IPS DF 19.7 (cell line): ENCODE measurements around the gene NXF2.
"Not testable (repeated sequence)": the region's sequence is repeated elsewhere in the genome, so short reads cannot be mapped to it uniquely, and the experiment has no call there.

Experiments
- DNase-seq: peaks from one replicate; pipeline ENCODE4 v3.0.0-alpha.2; 2013; ENCODE audit warnings: low read depth, low spot score

The NXF2 gene

DNA sequence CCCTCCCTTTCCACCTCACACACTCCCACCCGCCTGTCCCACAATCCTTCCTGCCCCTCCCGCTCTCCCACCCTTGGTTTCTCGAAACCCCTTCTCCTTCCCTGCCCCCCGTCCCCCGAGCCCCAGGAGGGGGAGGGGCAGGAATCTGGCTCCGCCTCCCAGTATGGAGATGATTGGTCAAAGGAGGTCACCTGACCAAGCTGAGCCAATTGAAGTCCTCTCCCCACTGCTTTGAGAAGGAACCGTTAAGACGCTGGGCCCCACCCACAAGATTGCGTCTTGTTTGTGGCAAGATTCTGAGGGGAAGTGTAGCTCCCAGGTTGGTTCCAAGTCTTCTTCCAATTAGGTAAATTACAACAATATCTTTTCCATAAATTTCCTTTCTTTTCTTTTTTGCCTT is at the start of gene NXF2:
NXF2 (plus strand) TSS at position 275 of the 400 bp plus-strand sequence. CDS start 59,912 bp downstream, outside the sequence.
- not testable (repeated sequence) for DNase-seq

GRCh38 chrX:102207940-102208339 is 39.0 kb upstream of the NXF2 start:
- DNase-seq = not testable (repeated sequence)

GRCh38 chrX:102214986-102215385 is 32.0 kb upstream of the NXF2 start, which contains the start of gene TCP11X1:
Gene TCP11X1 (plus strand): TSS chrX:102215301.
- not testable (repeated sequence) for DNase-seq

DNA sequence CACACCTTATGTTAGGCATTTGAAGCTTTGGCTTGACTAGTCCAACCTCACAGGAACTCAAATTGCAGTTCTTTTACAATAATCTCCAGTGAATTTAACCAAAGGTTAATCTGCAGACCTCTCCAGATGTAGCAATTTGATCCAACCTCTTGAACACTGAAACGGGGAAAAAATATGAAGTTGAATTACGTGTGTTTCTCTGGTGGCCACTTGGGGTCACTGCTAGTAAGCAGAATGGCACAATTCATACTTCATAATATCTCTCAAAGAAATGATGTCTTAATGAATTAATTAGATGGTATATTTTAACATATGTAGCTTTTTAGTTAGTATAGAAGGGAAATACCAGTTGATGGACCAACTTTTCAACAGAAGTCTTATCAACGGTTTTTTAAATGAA is 30.5 kb upstream of the NXF2 start:
- not testable (repeated sequence) for DNase-seq

GRCh38 chrX:102235678-102236077 is 11.3 kb upstream of the NXF2 start:
- not testable (repeated sequence) for DNase-seq

DNA sequence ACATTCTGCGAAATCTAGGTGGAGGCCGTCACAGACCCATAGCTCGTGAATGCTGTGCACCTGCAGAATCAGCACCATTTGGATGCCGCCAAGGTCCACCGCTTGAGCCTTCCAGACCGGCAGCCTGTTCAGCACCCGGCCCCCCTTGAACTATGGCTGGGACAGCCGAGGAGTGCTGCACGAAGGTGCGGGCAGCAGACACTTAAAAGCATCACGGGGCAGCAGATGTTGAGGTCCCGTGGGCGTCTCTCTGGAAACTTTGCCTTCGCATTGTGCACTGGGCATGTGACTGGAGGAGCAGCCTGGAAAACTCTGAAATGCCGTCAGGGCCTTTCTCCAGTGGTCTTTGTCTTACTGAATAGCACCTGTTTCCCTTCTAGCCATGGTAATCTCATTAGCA is 6.7 kb upstream of the NXF2 start:
- not testable (repeated sequence) for DNase-seq

DNA sequence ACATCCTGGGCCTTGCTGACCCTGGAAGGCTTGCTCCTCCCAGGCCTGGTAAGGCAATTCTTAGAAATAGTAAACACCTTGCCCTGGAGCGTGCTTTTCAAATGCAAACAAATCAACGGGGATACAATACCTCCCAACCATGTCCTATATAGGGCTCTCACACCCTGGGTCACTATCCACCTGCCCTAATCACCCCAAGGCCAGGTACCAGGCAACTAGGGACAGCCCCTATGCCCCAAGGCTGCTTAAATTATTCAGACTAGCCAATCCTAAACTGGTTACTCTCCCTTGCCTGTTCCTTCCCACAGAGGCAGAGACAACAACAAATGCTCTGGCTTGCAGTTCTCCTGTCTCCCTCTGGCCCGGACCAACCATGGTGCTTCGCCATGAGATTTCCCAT is 25.3 kb downstream of the NXF2 start:
- DNase-seq = not testable (repeated sequence)

- no peak for DNase-seq
Measured at GRCh38 chrX:102338162-102338561, 91.2 kb downstream of the NXF2 start.

DNA sequence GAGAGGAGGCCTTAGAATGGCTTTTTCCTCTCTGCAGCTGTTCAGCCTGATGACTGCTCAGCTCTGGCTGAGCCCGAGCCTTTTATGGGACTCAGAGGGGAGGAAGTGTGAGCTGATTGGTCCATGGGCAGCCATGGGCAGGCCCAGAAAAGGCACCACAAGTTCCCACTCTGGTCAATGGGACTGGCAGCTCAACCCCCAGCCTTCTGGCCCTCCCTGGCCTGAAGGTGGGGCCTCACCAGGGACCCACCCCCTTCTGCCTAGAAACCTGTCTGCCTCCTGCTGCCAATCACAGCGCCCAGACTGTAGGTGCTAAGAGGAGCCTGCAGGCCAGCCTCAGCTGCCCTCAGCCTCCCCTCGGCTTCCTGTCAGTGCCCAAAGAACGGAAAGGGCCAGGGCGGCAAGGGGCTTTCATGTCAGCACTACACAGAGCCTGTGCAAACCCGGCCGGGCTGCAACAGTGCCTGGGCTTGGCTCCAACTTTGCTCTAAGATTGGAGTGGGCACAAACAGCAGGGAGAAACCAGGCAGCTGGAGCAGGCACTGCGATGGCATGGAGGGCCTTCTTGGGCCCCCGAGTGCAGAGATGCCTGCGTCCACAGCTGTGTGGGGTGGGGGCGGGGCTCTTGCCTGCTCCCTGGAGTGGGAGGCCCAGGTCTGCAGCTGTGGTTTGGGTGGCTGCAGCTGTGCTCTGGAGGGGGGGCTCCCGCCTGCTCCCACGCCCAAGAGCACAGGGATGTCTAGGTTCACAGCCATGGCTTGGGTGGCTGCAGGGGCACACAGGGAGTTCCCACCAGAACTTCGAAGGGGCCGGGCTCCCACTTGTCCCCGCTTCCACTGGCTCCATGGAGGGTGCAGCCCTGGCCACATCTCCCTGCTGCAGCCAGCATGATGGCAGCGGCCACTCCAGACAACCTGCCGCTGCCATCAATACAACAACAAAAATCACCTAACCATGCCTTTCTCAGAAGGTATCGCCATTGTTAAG is 92.6 kb downstream of the NXF2 start:
- no peak for DNase-seq

GRCh38 chrX:102341867-102342266 is 94.9 kb downstream of the NXF2 start:
- DNase-seq = no peak

GRCh38 chrX:102345916-102346315 is 98.9 kb downstream of the NXF2 start:
- no peak for DNase-seq
